GM18870 (cell line): ENCODE data around the gene MEIS3.

Experiments used
- ATAC-seq: cut with Tn5 transposase; IDR thresholded peaks from one replicate; pipeline ENCODE4 v1.9.1; 2021; ENCODE audit warnings: moderate library complexity; ENCODE audit not compliant: unreplicated experiment

MEIS3 gene

DNA sequence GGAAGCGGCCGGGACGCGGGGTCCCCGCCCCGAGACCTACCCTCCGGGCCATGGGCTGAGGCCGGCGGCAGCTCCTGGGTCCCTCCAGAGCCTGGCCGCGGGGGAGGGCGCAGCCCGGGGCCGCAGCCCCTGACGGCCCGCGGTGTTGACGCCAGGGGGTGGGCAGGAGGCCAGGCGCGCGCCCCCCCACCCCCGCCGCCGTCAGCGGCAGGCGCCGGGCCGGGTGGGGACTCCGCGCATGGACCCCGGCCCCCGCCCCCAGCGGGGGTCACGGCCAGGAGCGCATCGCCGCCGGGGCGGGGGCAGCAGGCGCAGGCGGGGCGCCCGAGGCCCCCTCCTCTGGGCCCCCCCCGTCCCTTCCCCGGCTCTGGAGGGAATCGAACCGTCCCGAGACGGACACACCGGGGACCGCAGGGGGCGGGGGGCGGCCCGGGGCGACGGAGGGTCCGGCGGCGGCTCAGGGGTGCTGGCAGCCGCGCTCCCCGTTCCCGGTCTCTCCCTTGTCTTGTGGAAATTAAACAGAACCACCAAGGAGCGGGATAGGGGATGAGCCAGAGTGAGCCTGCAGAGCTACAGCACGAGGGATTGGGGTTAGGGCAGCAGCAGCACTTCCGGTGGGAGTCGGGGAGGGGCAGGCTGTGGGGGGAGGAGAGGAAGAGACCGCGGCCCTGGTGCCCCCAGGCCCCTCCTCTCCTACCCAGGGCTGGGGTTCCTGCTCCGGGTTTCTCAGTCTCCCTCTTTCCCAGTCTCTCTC is at the start of gene MEIS3:
MEIS3 (minus strand) TSS at position 498 of the 754 bp plus-strand sequence; CDS start at position 52, 446 bp downstream.
- ATAC-seq, result no peak

DNA sequence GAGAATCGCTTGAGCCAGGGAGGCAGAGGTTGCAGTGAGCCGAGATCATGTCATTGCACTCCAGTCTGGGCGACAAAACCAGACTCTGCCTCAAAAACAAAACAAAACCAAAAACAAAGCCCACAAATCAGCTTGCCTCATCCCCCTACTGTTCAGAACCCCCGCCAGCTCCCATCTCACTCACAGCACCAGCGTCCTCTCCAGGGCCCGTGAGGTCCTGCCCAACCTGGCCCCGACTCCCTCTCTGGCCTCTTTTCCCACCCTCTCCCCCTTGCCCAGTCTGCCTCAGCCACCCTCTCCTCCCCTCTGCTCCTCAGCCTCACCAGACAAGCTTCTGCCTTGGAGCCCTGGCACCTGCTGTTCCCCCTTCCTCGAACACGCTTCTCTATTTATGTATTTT is 48.6 kb upstream of the MEIS3 start:
- ATAC-seq, result no peak

DNA sequence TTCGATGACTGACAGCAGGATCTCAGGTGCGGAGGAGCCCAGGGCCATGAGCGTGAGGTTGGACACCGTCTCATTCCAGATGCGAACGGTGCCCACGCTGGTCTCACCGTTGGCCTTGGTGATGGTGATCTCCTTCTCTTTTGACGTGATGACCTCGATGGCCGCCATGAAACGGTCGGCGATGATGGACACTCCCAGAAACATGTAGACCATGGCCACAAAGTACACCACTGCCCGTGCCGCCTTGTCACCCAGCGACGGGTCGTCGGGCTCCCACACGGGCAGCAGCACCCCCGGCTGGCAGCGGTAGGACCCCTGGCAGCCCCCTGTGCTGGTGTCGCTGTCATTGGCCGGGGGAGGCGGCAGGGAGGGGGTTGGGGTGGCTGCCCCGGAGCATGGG is 46.6 kb upstream of the MEIS3 start:
- no peak for ATAC-seq

DNA sequence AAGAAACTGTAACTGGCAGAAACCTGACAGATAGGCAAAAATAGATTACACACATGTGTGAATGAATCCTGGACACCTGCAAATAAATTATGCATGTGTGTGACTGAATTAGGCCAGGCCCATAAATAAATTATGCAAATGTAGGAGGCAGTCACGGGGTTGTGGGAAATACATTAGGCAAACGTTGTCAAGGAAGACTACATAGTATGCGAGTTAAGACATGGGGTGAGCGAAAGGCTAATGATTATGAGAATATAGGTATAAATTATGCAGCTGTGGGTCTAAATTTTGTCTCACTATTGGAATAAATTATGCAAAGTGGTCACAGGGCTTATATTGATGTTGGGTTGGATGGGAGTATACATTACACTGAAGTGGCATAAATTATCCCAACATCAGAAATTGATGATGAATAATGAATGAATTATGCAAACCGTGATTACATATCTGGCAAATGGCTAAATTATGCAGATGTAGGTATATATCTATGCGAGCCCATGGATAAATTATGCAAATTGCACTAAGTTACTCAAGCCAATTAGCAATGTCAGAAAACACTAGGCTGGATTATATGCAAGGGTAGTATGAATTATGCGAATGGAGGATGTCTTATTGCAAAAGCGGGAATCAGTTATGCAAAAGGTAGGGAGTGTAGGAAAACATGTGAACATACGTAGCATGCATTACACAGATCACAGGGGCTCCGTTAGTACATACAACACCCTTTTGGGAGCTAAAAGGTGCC is 45.5 kb upstream of the MEIS3 start:
- ATAC-seq, result no peak

DNA sequence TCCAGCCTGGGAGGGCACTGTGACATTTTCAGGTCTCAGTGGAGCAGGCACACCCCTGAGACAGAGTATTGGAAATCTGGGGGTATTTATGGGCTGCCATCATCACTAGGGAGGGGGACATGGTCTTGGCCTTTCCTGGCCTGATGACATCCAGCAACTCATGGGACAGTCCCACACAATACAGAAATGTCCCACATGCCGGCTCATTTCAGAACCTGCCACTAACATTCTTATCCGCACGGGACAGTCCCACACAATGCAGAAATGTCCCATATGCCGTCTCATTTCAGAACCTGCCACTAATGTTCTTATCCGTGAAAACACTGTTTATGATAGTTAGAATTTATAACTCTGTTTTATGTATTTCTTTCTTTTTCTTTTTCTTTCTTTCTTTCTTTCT is 42.5 kb upstream of the MEIS3 start:
- no peak for ATAC-seq

DNA sequence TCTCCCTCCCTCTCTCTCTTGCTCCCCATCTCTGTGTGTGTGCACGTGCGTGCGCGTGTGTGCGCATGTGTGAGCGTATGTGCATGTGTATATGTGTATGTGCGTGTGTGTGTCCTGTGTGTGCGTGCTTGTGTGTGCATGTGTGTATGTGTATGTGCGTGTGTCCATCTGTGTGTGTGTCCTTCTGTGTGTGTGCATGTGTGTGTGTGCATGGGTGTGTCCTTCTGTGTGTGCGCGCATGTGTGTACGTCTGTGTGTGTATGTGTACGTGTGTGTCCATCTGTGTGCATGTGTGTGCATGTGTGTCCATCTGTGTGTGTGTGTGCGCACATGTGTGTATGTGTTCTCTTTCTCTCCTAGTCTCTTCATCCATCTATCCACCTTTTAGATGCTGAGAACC is 40.1 kb upstream of the MEIS3 start:
- ATAC-seq, result no peak

DNA sequence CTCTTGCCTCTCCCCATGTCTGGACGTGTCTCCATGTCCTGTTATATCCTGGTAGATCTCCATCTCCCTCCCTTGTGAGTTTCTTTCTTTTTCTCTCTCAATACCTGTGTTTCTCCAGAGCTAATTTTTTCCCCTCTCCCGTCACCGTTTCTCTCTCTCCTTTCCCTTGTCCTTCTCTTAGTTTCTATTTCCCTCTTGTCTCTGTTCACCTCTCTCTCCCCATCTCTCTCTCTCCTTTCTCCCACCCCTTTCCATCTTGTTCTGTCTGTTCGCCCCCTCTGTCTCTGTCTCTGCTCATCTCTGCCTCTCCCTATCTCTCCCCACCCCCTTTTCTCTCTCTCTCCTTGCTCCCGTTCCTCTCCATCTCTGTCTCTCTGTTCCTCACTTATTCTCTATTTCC is 39.3 kb upstream of the MEIS3 start:
- no peak for ATAC-seq

DNA sequence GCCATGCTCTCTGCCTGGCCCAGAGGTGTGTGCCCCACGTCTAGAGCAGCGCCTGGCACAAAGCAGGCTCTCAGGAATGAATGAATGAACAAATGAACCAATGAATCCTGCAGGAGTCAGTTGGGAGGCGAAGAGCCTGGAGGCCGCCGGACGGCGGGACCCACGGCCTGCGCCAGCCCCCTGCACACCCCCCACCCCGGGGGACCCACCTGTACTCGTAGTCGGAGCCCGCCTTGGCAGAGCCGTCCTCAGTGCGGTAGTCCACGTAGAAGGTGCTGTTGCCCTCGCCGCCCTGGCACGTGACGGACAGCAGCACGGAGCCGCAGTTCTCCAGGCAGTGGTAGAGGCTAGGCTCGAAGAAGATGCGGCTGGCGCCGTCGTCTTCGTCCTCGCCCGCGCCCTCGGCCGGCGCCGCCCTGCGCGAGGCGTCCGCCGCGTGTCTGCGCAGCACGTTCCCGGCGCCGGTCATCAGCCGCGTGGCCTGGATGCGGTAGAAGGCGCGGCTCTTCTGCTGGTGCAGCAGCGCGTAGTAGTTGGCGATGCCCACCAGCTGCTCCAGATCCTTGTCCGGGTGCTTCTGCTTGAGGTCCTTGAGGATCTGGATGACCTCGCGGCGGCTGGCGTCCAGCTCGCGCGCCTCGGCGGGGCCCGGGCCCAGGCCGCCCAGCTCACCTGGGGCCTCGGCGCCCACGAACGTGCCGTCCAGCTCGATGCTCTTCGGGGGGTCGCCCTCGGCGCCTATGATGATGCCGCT is 37.6 kb upstream of the MEIS3 start:
- no peak for ATAC-seq

DNA sequence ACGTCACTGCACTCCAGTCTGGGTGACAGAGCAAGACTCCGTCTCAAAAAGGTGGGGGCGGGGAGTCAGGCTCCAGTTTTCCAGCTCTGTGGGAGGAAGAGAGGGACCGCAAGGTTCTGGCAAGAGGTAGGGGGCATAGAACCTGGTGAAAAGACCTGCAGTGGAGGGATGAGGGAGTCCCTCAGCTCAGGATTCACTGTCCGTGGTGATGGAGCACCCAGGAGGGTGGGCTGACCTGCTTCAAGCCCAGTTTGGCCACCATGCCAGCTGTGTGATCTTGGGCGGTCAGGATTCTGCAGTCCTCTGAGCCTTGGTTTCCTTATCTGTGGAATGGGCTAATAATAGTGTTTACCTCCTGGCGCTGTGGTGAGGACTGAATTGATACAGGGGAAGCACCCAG is 31.2 kb upstream of the MEIS3 start:
- no peak for ATAC-seq

DNA sequence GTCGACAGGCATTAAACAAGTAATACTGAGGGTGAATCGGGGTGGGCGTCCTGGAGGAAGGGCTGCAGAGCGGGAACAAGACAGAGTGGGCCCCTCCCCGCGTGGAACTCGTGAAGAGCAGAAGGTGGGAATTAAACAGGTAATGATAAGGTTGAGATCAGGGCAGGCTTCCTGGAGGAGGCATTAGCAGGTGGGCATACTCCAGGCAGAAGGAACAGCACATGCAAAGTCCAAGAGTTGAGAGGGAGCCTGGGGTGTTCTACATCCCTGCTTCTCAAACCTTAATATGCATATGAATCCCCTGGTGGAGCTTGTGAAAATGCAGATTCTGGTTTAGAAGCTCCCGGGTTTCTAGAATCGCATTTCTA is 29.0 kb upstream of the MEIS3 start:
- ATAC-seq, result no peak

DNA sequence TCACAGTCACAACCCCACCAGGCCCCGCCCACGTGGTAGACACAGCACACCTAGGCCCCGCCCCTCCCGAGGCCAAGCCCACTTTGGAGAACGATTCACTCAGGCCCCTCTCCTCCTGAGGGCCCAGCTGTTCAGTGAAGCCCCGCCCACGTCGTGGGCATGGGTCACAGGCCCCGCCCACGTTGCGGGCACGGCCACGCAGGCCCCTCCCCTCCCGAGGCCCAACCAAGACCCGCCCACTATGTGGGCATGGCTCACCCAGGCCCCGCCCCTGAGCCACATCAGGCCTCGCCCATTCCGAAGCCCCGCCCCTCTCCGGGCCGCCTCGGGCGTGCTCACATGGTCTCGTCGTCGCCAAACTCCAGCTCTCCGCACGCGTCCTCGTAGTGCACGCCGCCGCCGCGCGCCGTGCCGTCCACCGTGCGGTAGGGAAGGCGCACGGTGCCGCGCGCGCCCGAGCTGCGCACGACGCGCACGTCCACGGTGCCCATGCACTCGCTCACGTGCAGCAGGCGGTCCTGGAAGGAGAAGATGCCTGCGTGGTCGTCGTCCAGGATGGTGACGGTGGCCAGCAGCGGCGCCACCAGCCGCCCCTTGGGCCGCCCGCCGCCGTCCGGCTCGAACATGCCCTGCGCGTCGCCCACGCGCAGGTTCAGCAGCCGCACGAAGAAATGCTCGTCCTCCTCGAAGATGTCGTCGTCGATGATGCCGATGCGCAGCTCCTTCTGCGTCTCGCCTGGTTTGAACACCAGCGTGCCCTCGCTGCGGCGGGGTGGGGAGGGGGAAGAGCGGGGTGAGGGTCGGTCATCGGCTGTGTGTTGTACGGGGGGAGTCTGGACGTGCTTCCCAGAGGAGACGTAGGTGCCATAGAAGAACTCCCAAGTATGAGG is 28.4 kb upstream of the MEIS3 start:
- ATAC-seq, result no peak

DNA sequence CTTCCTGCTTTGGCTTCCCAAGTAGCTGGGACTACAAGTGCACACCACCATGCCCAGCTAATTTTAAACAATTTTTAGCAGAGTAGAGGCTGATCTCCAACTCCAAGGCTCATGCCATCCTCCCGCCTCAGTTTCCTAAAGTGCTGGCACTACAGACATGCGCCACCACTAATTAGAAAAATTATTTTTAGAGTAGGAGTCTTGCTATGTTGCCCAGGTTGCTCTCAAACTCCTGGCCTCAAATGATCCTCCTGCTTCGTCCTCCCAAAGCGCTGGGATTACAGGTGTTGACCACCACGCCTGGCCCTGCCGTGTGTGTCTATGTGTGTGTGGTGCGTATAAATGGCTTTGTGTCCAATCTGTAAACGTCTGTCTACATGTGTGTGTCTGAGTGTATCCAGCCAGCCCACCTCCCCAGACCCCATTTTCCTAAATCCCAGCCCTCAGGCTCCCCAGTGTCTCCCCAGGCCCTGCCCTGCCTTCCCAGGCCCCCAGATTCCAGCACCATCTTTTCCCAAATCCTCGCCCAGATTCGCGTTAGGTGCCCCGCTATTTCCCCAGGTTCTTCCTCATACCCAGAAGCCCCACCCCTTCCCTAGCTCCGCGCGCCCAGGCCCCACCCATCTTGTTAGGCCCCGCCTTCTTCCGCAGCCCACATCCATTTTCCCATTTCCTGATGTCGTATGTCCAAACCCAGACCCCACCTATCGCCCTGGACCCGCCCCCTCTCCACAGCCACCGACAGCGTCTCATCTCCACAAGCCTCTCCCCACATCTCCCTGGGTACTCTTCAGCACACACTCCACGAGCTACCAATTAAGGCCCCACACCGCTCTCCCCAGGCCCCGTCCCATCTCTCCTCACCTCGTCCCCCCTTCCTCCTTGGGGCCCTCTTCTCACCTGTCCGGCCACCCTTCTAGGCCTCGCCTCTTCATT is 27.5 kb upstream of the MEIS3 start:
- no peak for ATAC-seq

DNA sequence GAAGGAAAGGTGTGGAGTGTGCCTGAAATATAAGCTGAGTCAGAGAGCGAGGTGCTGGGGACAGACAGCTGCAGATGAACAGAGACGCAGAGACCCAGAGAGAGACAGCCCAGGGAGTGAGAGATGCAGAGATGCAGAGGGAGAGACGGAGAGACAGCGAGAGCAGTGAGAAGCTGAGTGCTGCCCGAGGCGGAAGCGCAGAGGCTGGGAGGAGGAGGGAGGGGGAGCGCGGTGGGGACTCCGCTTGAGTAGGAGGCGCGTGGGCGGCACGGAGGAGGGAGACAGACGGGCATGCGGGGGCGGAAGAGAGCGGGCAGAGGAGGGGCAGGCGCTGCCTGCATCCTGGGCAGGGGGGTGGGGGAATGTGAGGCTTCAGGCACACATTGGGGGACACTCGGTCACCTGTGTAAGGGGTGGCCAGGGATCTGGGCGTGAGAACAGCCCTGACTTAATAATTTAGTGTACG is 26.6 kb upstream of the MEIS3 start:
- no peak for ATAC-seq

DNA sequence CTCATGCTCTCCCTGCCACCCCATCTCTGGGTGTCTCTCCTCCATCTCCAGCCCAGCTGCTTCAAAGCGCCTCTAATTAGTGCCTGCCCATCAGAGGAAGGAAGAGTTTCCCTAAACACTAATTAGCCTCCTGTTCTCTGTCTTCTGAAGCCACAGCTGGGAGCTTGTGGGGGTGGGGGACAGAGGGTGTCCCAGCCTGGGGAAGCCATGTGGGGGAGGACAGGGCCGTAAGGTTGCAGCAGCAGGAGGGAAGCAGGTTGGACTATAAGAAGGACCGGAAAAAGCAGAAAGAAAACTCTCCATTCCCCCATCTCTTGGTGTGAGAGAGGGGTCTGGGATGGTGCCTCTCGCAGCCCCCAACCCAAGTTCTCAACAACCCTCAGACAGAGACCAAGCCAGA is 26.2 kb upstream of the MEIS3 start:
- no peak for ATAC-seq

DNA sequence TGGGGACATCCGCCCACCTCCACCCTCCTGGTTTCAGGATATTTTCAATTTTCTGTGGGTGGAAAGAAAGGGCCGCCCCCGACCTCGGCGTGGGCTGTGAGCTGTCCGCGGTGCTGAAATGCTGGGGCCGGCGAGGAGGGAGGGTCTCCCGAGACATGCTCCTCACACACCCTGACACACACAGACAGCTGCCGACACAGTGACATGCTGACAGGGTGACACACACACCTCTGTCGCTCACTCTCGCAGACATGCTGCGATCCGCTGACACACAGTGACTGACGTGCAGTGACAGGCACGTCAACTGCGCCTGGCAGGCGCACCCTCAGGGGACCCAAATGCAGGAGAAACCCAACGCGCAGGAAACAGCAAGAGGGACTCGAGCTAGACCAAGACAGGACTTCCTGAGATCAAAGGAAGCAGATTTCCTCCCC is 25.1 kb upstream of the MEIS3 start:
- ATAC-seq, result no peak

DNA sequence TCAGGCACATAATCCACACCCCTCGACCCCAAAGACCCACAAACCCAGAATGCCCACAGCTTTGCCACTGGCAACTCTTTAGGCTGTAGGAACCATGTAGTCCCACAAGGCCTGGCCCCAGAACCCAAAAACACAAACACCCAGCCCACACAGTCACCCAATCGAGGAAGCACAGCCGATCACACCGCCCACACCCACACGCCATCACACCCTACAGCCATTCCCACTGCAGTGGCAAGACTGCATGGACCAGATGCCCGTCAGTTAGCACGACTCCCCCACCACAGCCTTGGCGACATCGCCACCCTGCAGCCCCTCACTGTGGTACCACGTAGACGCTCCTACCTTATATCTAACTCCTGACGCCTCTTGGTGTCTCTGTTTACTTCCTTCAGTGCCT is 24.0 kb upstream of the MEIS3 start:
- no peak for ATAC-seq

DNA sequence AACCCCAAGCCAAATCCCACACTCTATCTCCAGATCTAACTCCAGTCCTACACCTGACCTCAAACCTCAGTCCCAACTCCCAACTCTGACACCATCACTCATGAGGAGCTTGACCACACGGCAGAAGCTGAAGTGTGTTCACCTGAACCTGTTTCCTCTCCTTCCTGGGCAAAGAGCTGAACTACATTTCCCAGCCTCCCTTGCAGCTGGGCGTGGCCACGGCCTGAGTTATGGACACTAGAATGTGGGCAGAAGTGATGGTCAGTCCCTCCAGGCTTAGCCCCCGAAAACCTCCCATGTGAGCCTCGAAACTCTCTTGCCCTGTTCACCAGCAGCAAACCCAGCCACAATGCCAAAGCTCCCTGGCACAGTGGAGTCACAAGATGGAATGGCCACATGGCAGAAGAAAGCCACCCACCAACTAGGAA is 19.5 kb upstream of the MEIS3 start:
- no peak for ATAC-seq

DNA sequence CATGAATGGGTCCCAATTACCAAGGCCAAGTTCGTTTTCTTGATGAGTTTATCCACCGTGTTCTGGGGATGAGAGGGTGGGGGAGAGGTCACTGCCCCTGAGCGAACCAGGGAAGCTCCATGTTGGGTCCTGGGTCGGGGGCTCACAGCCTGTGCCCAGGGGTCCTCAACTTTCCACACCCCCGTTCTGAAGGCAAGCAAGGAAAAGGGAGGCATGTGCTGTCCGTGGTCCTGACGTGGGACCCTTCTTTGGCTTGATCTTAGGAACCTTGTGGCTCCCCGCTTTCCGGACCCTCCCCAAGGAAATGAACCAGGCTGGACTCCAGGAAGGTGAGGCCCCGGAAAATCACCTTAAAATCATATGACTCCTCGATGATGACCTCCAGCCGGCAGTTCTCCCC is 18.2 kb upstream of the MEIS3 start:
- no peak for ATAC-seq

DNA sequence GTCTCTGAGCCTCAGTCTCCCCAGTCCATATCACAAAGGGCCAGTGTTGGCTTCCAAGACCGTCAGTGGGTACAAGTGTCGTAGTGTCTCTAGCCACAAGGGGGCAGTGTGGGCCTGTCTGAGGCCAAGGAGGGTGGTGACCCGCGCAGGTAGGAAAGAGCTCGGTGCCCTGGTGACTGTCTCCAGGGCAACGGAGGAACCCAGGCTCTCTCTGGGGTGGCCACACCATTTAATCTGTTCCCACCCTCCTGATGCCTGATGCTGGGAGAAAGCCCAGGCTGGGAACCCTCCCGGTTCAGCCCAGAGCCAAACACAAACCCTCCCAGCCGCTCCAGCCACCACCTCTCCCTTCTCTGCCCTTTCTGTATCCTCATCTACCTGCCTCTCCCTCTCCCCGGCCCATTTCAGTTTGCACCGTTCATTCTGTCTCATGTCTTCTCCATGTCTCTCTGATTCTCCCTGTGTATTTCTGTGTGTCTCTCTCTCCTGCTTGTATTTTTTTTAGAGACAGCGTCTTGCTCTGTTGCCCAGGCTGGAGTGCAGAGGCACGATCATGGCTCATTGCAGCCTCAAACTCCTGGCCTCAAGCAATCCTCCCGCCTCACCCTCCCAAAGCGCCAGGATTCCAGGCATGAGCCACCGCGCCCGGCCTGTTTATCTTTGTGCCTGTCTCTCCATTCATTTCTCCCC is 17.5 kb upstream of the MEIS3 start:
- no peak for ATAC-seq
